Gastrocnemius medialis (tissue), 4 donors: ENCODE data around the gene CCDC87. TPM values are rescaled to one million over a fixed set of nuclear protein-coding genes. Genes with fewer than 3 reads are reported as not detected.

ENCODE experiments used
- ATAC-seq, 2 donors: fragments of 150-250 bp; one replicate each; pipeline ENCODE4 v1.9.1; 2016
- DNase-seq, 2 donors: peaks; one replicate each; pipeline ENCODE4 v3.0.0-alpha.2; 2019
- H3K27ac ChIP-seq, 4 donors: fragments of 200-600 bp; sonication (generic); 1 replicate in 1 of 4; 2 replicates in 3 of 4; pipeline ENCODE4 v1.5.1; 2016 to 2018; ENCODE audit warnings: mild to moderate bottlenecking in 2 of 4, moderate library complexity in 1 of 4
- H3K27me3 ChIP-seq, 3 donors: fragments of 200-600 bp; sonication (generic) in 2 of 3; 1 replicate in 1 of 3; 2 replicates in 2 of 3; pipeline versions ENCODE4 v1.5.1 to v1.6.0; 2016 to 2019; ENCODE audit warnings: mild to moderate bottlenecking in 1 of 3, moderate library complexity in 1 of 3
- H3K36me3 ChIP-seq, 2 donors: fragments of 200-600 bp; sonication (generic) in 1 of 2; one replicate each; pipeline ENCODE4 v1.5.1; 2017 to 2018
- H3K4me1 ChIP-seq, 2 donors: fragments of 200-600 bp; sonication (generic) in 1 of 2; one replicate each; pipeline ENCODE4 v1.5.1; 2016 to 2017; ENCODE audit warnings: mild to moderate bottlenecking in 2 of 2
- H3K4me3 ChIP-seq, 4 donors: fragments of 200-600 bp; sonication (generic) in 3 of 4; 1 replicate in 1 of 4; 2 replicates in 3 of 4; pipeline ENCODE4 v1.5.1; 2016 to 2019; ENCODE audit warnings: mild to moderate bottlenecking in 2 of 4
- H3K9me3 ChIP-seq, 3 donors: fragments of 200-600 bp; sonication (generic) in 2 of 3; 1 replicate in 1 of 3; 2 replicates in 2 of 3; pipeline ENCODE4 v1.5.1; 2016 to 2019
- POLR2A ChIP-seq, 2 donors: fragments of 450-650 bp; IDR thresholded peaks; one replicate each; pipeline ENCODE4 v1.6.1; 2017; ENCODE audit warnings: antibody characterized with exemption in 2 of 2, mild to moderate bottlenecking in 2 of 2, moderate library complexity in 2 of 2
- in situ Hi-C, 4 donors: fragments of 200-750 bp; cut with MboI; loops; one replicate each; pipeline versions ENCODE4 v1.15.0 to v1.8.0; 2017; ENCODE audit warnings: low sequenced_read_pairs in 4 of 4
- intact Hi-C: fragments of 100-400 bp; cut with DNase I; formaldehyde crosslinking; loops from one replicate; pipeline ENCODE4 v1.15.1; 2023; ENCODE audit warnings: low total_unique reads
- total RNA-seq, 4 donors: library from RNA; depleted of rRNA; stranded (reverse); fragments of >200 nt; gene quantifications; one replicate each; pipeline versions ENCODE4 v1.1.0 to v1.2.3, GENCODE V29; 2016
- TF ChIP-seq, protein P1 (sequence below), 5 experiments: fragments of 450-650 bp in 3 of 5; fragments of 200-600 bp in 2 of 5; sonication (generic) in 2 of 5; IDR thresholded peaks in 4 of 5; conservative IDR thresholded peaks in 1 of 5; 1 replicate in 4 of 5; 2 replicates in 1 of 5; pipeline ENCODE4 v1.5.1; 2016 to 2019; ENCODE audit warnings: antibody characterized with exemption in 5 of 5, mild to moderate bottlenecking in 3 of 5, moderate library complexity in 3 of 5

Gene CCDC87
- total RNA-seq, 4 donors from 2014 or later = 0.13 to 0.41 TPM; not detected in 2

DNA sequence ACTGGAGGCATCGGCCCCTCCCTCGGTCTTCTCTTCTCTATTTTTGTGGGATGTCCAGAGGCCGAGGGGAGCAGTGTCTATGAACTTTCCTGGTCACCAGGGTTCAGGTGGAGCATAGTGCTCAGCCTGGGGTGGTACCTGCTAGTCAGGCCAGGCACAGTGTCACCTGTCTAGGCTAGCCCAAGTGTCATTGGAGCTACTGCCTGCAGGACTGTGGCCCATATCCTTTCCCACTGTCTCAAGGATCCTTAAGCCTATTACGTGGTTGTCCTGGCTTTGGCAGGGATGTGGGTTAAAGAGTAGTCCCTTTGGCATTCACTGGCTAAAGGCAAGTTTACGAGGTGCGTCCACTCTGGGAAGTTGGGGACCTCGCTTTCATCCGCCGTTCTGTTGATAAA, 32.9 kb upstream of the CCDC87 start:
- peaks cover 0 to 49% of the 10 kb centered on the region in 2 donors for H3K36me3 ChIP-seq

GRCh38 chr11:66625041-66625751, 32.3 kb upstream of the CCDC87 start:
- Histone ChIP-seq H3K4me1 (peaks cover 33 to 43% of the 10 kb centered on the region in 2 donors), H3K27ac (no peak overlapping the region), H3K9me3 (no peaks in the 10 kb centered on the region), H3K4me3 (no peak overlapping the region), H3K36me3 (peaks cover 0 to 49% of the 10 kb centered on the region in 2 donors), H3K27me3 (no peaks in the 10 kb centered on the region)
- in situ Hi-C loops (no loop called here), intact Hi-C loops (no loop called here)
- ATAC-seq (no peak), DNase-seq (no peak)
- TF ChIP-seq, protein P1, sequence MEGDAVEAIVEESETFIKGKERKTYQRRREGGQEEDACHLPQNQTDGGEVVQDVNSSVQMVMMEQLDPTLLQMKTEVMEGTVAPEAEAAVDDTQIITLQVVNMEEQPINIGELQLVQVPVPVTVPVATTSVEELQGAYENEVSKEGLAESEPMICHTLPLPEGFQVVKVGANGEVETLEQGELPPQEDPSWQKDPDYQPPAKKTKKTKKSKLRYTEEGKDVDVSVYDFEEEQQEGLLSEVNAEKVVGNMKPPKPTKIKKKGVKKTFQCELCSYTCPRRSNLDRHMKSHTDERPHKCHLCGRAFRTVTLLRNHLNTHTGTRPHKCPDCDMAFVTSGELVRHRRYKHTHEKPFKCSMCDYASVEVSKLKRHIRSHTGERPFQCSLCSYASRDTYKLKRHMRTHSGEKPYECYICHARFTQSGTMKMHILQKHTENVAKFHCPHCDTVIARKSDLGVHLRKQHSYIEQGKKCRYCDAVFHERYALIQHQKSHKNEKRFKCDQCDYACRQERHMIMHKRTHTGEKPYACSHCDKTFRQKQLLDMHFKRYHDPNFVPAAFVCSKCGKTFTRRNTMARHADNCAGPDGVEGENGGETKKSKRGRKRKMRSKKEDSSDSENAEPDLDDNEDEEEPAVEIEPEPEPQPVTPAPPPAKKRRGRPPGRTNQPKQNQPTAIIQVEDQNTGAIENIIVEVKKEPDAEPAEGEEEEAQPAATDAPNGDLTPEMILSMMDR (IDR thresholded peaks at IDR 0.05 in 4 of 5, conservative IDR thresholded peaks at IDR 0.05 in 1 of 5) = no peak
- no peak for TF ChIP-seq POLR2A (IDR thresholded peaks at IDR 0.05)

More for the DNA sequence above, 32.9 kb upstream of the CCDC87 start:
- intact Hi-C loops = no loop called here
- TF ChIP-seq POLR2A (IDR thresholded peaks at IDR 0.05) = no peak
- TF ChIP-seq, protein P1 (IDR thresholded peaks at IDR 0.05 in 4 of 5, conservative IDR thresholded peaks at IDR 0.05 in 1 of 5) = no peak
- H3K27me3 ChIP-seq = no peaks in the 10 kb centered on the region
- in situ Hi-C loops = no loop called here
- ATAC-seq (no peak), DNase-seq (no peak)
- H3K9me3 ChIP-seq = no peaks in the 10 kb centered on the region
- H3K4me1 ChIP-seq = peaks cover 27 to 38% of the 10 kb centered on the region in 2 donors
- H3K4me3 ChIP-seq = no peak overlapping the region
- no peak overlapping the region for H3K27ac ChIP-seq

- in situ Hi-C loops (no loop called here), intact Hi-C loops (no loop called here)
- Histone ChIP-seq H3K27ac (no peak overlapping the region), H3K9me3 (no peaks in the 10 kb centered on the region), H3K36me3 (peaks cover 0 to 49% of the 10 kb centered on the region in 2 donors), H3K4me1 (peaks cover 33 to 49% of the 10 kb centered on the region in 2 donors), H3K4me3 (no peak overlapping the region), H3K27me3 (no peaks in the 10 kb centered on the region)
- DNase-seq (no peak), ATAC-seq (no peak)
- TF ChIP-seq POLR2A (IDR thresholded peaks at IDR 0.05) = no peak
- TF ChIP-seq, protein P1 (IDR thresholded peaks at IDR 0.05 in 4 of 5, conservative IDR thresholded peaks at IDR 0.05 in 1 of 5) = no peak
These were observed 31.6 kb upstream of the CCDC87 start for GRCh38 chr11:66624450-66624849.

DNA sequence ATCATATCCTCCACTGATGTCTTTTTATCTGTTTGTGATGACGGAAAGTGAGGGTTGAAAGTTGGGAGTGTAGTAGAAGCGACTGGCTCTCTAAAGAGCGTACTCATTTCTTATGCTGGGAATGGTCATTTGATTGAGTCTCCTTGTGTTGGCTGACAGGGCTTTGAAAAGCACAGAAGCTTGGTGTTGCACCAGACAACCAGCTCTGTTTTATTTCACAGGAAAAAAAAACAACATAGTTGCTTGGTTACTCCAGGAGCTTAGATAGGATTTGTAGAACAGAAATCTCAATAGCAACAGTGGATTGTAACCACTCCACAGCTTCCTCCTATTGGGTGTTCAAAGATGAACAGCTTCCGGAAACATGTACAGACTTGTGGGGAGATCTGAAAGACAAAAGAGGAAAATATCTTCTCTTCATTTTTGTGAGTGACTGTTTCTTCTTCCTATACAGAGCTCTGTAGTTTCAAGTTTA, 26.3 kb upstream of the CCDC87 start:
- in situ Hi-C loops = no loop called here
- no peak for TF ChIP-seq POLR2A (IDR thresholded peaks at IDR 0.05)
- TF ChIP-seq, protein P1 (IDR thresholded peaks at IDR 0.05 in 4 of 5, conservative IDR thresholded peaks at IDR 0.05 in 1 of 5) = no peak
- DNase-seq = no peak
- peak overlapping the region; percentile 77 to 96 (median 93) for H3K4me3 ChIP-seq
- H3K27ac ChIP-seq = peak overlapping the region in 2 of 4 donors; percentile 95
- no peaks in the 10 kb centered on the region for H3K27me3 ChIP-seq
- peaks cover 54 to 68% of the 10 kb centered on the region in 2 donors for H3K4me1 ChIP-seq
- H3K36me3 ChIP-seq = peaks cover 0 to 2% of the 10 kb centered on the region in 2 donors
- intact Hi-C loops = no loop called here
- H3K9me3 ChIP-seq = no peaks in the 10 kb centered on the region
- ATAC-seq = no peak
